ENCODE measurements around the gene HORMAD2. TPM values are rescaled to one million over a fixed set of nuclear protein-coding genes. Genes with fewer than 3 reads are reported as not detected.

HORMAD2 gene
- total RNA-seq, 1 donor from 2014 or later, result 1.5 TPM

DNA sequence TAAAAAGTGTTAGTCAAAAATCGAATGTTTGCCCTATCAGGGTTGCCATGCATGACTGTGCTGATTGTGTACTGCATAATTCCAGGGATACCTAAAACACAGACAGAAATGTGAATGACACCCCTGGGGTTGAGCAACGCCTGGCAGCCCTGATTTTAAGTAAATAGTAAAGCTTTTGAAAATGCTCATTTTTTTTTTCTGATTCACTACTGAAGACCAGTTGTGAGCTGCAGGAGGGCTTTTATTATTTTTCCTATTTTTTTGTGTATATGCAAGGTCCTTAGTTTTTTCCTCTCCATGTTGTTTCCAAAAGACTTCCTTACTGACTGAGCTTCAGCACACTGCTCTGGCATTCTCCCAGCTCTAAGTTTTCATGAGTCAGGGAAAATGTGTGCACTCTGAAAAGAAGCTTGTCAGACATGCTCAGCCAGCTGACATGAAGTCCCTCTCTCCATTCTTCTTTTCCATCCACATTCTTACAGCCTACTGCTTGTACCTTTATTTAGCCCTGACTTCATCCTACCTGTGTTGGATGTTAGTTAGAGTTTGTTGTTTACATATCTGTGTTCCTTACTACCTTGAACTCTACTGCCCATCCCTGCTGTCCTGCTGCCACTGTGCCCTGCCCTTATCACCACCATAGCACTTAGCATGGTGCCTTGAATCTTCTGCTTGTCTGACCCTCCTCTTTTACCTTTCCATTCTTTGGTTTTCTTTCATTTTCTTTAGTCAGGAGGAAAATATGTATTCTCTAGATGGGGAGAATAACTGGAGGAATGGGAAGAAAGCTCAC, 79.5 kb downstream of the HORMAD2 start:
- peak; percentile 92 for ATAC-seq
- peak; percentile 57 for DNase-seq (ENCODE audit: low spot score)

DNA sequence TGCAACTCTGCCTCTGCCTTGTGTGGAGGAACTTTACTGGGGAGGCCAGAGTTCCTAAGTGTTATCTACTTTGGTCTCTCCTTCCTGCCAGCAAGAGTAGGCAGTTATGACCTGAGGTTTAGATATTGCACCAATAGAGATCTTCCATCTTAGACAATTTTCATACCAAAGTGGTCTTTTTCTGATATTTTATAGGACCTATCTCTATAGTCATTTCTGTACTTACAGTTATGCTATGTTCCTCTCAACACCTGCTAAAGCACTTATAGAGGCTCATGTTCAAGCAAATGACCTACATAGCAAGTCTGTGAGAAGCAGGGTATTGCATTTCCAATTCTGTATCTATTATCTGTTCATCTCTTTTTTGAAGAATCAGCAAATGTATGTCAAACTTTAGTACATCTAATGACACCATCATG, 80.8 kb downstream of the HORMAD2 start:
- no peak for ATAC-seq
- no peak for DNase-seq (ENCODE audit: low spot score)

DNA sequence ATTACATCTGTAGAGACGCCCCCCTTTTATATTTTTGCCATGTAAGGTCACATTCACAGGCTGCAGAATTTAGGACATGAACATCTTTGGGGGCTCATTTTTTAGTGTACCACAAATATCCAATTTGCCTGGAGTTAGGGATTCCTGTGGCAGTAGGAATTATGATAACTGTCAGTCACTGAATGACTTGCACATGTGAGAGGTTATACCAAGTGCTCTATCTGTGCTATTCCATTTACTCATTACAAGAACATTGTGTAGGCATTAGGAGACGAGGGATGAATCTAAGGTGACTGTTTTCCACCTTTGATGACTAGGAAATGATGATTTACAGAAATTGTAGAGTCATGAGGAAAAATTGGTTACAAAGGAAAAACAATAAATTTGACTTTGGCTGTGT, 87.0 kb downstream of the HORMAD2 start:
- ATAC-seq (no peak), DNase-seq (ENCODE audit: low spot score) (no peak)

DNA sequence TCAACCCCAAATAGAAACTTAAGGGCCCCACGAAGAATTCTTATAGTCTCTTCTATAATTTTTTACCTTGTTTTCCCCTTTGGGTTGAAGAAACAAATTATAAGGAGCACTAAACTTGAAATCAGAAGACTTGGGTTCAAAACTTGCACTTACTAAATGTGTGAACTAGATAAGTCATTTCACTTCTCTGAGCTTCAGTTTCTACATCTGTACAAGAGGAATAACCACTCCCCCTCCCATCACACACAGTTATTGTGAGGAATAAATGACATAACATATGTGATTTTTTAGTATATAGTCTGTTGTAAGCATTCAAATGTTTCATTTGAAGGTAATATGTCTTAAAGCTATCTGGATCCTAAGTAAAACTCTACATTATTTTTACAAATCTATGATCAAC, 87.5 kb downstream of the HORMAD2 start:
- DNase-seq (ENCODE audit: low spot score) (no peak), ATAC-seq (no peak)

DNA sequence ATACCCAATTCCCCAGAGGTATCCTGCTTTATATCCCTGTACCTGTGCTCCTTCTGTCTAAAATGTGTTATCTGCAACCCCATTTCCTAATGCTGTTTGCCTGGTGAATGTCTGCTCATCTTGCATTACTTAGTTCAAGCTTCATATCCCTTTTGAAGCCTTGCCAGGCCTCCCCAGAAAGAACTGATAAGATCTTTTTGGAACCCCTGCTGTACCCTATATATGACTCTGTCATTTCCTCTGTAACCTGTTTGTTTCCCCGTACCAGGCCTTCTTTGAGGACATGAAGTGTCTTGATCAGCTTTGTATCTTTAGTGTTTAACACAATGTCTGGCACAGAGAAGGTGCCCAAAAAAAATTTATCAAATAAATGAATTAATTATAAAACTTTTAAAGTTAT, 88.7 kb downstream of the HORMAD2 start:
- DNase-seq (ENCODE audit: low spot score) (no peak), ATAC-seq (no peak)

DNA sequence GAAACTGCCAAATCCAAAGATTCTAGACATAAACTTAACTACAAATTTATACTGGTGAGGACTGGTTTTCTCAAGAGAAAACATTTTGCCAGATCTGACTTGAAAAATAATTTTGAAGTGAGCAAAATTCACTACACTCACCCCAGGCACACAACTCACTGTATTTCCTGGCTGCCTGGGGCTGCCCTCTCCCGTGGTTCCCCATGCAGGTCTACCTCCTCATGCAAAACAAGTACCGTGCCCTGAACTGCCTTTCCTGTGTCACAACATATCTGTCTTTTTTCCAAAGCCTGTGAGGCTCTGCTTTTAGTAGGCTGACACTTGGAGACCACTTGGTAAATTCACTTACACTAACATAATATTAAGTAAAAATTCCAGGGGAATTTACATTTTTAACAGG, 89.9 kb downstream of the HORMAD2 start:
- DNase-seq (ENCODE audit: low spot score), result no peak
- ATAC-seq, result no peak

DNA sequence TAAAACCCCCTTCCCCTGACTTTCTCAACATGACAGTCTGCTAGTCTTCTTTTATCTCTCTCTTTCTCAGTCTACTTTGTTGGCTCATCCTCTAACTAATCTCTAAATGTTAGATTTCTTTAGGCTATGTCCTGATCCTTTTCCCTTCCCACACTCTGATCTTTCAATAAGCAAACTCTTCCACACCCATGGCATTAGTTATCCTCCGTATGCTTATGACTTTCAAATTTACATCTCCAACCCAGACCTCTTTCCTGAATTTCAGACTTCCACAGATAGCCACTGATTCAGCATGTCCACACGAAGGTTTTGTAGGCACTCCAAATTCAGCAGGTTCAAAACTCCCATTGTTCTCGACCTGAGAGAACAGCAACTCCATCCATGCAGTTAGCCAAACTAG, 90.7 kb downstream of the HORMAD2 start:
- ATAC-seq (no peak), DNase-seq (ENCODE audit: low spot score) (no peak)

DNA sequence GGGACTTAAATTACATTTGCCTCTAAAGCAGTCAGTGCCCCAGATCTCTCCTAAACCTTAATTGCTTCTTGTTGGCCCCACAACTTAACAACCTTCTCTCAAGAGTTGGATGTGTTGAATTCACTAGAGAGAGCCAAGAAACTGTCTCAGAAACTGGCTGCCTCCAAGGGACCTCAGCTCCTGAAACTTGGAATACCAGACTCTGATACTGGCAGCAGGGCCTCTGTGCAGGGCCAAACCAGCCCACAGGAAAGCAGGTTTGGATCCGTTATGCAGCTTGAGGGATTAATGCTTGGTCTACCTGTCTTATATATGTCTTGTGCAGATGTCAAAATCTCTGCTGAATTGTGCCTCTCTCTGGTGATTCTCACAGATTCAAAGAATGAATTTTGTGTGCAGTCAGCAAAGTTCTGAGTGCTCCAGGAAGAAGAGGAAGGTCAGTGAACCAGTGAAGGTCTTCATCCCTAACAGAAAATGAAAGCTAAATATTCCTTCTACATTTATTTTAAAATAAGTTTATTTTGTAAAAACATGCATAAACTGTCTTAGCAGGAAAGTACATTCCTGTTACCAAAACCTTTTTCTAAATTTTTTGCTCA, 95.5 kb downstream of the HORMAD2 start:
- ATAC-seq, result peak; percentile 33

DNA sequence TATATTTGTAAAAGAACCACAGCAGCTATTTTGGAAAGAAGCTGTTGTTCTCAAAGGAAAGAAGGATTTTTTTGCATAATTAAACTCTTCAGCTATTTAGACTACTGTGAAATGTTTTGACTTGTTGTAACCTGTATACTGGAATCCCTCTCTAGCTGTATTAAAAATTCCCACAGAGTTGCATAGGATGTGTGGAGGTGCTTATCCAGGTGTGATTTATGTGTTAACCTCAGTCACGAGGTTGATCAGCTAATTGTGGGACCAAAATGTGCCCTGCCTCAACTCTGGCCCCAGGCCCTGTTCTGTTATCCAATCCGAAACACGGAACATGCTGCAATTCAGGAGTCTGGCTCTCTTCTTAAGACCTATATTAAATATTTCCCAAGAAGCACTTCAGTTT, 96.2 kb downstream of the HORMAD2 start:
- ATAC-seq, result no peak
- no peak for DNase-seq (ENCODE audit: low spot score)

More for the DNA sequence above, 95.5 kb downstream of the HORMAD2 start:
- no peak for DNase-seq (ENCODE audit: low spot score)

DNA sequence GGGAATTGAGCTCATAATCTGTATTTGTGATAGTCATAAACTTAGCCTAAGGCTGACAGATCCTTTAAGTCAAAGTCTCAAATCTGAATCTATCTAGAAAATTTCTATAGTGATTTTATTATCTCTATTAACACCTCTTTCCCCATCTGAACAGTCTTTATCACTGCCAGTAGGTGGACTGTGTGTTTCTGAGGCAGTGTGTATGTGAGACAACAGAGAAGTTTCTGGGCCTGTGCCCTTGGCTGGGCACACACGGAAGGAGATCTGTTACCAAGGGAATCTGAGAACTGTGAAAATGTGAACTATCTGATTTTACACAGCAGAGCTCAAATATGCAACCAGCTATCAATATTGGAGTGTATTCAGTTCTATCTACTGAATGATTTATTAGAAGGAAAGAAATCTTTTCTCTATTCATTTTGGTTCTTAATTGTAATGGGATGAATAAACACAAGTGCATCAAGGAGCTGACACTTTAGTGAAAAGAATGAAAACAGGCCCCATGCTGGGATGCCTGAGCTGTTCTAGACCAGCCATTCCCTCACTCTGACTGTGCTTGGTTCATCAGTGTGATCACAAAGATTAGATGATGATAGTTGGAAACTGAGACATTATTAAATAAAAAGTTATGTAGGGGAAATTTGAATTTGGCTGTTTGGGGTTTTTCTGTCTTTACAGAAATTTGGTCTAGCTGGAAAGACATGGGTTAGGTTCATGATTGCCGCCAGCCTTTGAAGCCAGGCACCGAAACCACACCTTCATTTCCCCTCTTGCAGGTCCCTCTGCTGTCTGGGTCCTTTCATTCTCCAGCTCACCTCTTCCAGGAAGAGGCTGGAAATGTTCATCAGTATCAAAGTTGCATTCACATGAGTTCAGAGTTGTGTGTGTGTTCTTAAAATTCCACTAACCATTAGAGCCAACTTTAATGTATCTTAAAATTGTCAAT, 98.2 kb downstream of the HORMAD2 start:
- ATAC-seq (no peak), DNase-seq (ENCODE audit: low spot score) (no peak)

DNA sequence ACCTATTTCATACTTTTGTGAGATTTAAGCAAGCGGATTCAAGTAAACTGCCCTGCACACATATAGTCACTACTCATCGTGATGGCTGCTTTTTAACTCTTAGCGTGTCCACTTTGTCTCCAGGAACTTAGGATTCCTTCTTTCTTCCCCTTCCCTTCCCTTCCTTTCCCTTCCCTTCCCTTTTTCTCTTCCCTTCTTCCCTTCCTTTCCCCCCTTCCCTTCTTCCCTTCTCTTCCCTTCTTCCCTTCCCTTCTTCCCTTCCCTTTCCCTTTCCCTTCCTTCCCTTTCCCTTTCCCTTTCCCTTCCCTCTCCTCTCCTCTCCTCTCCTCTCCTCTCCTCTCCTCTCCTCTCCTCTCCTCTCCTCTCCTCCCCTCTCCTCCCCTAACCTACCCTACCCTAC, 100.4 kb downstream of the HORMAD2 start:
- DNase-seq (ENCODE audit: low spot score) (no peak), ATAC-seq (no peak)

DNA sequence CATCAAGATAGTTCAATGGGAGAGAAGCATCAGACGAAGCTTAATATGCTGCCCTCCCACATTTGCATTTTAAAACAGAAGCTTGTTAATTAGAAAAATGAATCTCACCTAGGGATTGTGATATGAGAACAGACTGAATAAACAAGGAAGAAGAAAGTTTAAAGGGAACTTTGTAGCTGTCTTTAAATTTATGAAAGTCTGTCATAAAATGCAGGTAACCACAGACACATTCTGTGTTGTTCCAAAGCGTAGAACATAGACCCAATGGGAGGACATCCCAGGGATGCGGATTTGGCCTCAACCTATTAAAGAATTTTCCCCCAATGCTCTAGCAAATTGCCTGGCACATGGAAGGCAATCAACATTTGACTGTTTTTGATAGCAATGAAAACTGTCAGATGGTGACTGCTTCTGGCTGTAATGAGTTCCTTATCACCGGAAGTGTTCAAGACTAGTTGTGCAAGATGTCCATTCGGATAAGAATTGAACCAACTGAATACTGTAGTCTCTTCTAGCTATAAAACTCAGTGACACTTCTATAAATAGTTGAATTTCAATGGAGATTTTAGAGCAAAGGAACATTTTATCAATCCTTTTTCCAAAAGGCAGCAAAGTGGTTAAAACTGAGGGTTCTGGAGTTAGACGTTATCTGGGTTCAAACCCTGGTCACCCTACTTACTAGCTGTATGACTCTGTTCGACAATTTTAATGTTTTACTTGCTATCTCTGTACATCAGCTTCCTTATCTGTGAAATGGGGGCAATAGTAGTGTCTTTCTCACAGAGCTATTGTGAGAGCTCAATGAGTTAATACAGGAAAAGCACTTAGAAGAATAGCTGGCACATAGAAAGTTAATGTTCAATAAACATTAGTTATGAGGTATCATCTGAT, 101.4 kb downstream of the HORMAD2 start:
- no peak for DNase-seq (ENCODE audit: low spot score)
- ATAC-seq, result no peak

DNA sequence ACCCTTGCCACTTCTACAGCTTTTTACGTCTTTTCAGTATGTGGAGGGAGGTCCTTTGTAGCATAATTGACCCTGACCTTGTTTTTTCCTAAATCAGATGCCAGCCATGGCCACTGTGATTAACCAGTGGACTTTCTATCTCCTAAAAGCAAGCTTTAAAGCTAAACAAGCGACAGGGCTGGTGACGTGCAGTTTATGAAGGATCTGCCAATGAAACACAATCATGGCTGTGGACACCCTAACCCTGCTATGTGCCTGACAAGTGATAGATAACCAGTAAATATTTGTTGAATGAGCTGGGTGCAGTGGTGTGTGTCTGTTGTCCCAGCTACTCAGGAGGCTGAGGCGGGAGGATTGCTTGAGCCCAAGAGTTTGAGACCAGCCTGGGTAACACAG, 102.1 kb downstream of the HORMAD2 start:
- ATAC-seq (no peak), DNase-seq (ENCODE audit: low spot score) (no peak)

DNA sequence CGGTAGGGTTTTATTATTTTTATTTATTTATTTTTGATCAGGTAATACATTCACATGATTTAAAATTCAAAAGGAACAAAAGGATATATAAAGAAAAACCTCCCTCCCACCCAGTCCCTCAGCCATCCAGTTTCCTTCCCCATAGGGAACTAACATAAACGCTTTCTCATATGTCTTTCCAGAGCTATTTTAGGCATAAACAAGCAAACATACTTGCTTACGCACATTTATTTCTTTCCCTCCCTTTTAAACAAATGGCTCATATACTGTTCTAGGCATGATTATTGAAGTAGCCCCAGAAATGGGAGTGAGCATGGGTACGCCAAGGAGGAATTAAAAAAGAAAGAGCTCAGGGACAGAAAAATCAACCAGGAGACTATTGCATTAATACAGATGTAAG, 102.6 kb downstream of the HORMAD2 start:
- no peak for ATAC-seq
- DNase-seq (ENCODE audit: low spot score), result no peak

DNA sequence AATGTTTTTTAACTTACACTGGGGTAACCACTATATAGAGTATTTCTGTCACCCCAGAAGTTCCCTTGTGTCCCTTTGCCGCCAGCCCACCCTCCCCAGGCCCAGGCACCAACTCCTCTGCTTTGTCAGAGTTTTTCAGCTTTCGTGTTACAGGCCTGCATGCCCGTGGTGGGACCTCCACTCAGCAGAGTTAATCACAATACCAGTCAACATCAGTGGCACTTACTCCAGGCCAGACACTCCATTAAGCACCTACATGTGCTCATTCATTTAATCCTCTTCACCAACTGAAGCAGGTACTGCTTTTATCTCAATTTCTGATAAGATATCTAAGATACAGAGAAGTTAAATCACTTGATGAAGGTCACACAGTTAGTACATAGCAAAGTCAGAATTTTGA, 103.0 kb downstream of the HORMAD2 start:
- DNase-seq (ENCODE audit: low spot score) (no peak), ATAC-seq (no peak)

DNA sequence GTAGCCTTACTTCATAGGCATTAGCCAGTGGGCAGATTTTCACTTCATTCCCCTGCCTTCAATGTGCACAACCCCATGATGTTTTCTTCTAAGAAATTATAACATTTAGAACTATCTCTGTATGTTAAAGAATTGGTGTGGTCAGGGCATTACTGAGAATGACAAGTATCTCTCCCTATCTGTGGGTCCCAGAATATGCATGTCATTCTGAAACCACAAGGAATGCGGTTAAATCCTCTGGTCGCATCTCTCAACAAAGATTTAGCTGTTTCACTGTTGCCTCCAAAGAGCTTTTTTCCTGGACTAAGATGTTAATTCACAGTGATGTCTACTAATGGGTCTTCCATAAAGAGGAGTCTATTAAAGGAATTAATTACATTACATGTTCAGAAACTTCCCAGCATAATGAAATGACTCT, 103.6 kb downstream of the HORMAD2 start:
- ATAC-seq (no peak), DNase-seq (ENCODE audit: low spot score) (no peak)

DNA sequence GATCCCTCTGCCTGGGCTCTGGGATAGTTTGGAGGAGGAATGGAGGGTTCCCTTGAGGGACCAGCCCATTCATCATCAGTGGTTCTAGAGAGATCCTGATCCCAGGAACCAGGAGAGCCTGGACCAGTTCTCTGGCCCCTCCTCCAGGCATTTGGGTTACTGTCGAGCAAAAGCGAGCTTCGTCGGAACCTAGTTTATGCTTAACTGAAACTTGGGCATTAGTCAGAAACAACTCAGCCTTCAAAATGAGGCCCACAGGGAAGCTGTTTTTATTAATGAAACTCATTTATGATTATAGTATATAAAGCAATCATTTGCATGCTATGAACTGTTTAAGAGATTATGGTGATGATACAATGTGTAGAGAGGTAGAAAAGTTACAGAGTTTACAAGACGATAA, 104.9 kb downstream of the HORMAD2 start:
- DNase-seq (ENCODE audit: low spot score), result no peak
- no peak for ATAC-seq

DNA sequence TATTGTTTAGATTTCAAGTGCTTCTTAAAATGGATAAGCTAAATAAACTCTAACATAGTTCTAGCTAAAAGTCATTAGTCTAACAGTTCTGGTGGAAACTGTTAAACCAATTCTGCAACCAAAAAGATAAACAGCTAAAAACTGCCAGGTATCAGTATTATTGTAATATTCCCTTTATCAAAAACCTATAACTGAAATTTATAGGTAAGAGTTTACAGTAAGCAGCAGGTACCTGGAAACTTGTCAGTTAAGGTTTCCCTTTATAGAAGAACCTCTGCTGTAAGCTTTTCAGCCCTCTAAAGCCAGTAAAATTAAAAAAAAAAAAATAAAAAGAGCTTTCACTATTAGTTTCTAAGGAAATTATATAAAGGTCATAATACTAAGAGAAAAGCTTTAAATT, 105.3 kb downstream of the HORMAD2 start:
- DNase-seq (ENCODE audit: low spot score) (no peak), ATAC-seq (no peak)

DNA sequence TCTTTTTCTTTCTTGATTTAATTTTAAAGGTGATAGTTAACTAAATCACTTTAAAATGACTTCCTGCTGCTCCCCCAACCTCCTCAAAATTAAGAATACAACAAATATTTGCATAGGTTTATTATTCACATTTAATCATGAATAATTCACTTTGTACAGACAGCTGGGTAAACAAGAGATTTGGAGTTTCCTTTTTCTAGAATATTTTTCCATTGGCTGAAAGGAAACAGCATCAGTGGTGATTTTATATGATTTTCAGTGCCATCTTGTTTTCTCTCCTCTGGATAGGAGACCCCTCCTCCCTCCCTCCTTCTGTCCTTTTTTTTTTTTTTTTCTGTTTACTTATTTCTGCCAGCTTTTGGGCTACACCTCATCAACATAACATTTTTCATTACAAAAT, 105.8 kb downstream of the HORMAD2 start:
- ATAC-seq (no peak), DNase-seq (ENCODE audit: low spot score) (no peak)

DNA sequence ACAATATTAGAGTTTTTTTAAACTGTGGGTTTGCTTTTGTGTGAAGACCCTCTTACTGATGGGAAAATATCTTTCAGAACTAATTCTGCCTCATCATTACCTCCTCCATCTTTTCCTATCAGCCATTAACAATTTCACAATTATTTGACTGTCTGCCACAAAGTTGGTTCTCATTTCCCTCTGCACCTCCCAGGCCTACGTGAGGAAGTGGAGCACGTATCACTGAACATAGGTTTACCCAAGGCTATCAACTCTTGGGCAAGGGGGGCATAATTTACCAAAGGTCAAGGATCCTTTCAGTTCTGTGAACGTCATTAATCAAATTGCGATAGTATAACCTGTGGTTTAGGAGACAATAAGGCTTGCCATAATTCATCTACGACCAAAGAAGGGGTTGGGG, 106.2 kb downstream of the HORMAD2 start:
- DNase-seq (ENCODE audit: low spot score) (no peak), ATAC-seq (no peak)

DNA sequence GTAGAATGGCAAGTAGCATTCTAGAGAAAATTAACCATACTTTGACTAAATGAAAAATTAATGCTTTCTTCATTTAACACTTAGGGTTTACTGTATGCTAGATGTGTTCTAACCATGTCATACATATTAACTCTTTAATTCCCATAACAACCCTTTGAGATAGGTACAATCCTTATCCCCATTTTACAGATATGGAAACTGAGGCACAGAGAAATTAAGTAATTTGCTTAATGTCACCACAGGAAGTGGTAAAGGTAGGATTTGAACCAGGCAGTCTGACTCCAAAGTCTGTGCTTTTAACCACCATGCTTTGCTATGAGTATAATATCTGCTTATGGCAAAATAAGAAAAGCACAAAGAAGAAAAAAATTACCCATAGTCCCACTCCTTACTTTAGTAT, 106.8 kb downstream of the HORMAD2 start:
- DNase-seq (ENCODE audit: low spot score) (no peak), ATAC-seq (no peak)

Measured in left lobe of liver (tissue), 2 donors.